ENCODE results near the gene LY6G6F. TPM values are rescaled to one million over a fixed set of nuclear protein-coding genes. Genes with fewer than 3 reads are reported as not detected.

LY6G6F gene
- total RNA-seq, 2 donors from 2014 or later, result not detected

DNA sequence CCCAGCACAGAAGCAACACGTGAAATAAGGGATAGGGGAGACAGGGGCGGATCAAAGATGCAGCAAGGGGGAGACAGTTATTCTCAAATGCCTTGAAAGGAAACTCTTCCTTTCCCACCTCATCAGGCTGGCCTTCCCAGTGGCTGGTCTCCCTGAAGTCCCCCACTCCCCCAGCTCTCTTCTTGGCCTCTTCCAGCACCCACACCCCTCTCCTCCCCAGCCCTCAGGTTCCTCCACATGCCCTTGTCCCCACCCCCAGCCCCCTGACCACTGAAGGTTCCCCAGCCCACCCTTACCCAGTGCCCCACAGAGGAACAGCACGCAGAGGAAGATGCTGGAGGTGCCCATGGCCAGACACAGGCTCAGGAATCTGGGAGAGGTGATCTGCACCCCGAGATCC is 6.8 kb downstream of the LY6G6F start:
- Mint-ChIP-seq H3K36me3 (no peaks in the 10 kb centered on the region), H3K9me3 (no peaks in the 10 kb centered on the region), H3K27ac (no peak overlapping the region)
- ATAC-seq (no peak), DNase-seq (ENCODE audit: low spot score in 2 of 2) (no peak)

DNA sequence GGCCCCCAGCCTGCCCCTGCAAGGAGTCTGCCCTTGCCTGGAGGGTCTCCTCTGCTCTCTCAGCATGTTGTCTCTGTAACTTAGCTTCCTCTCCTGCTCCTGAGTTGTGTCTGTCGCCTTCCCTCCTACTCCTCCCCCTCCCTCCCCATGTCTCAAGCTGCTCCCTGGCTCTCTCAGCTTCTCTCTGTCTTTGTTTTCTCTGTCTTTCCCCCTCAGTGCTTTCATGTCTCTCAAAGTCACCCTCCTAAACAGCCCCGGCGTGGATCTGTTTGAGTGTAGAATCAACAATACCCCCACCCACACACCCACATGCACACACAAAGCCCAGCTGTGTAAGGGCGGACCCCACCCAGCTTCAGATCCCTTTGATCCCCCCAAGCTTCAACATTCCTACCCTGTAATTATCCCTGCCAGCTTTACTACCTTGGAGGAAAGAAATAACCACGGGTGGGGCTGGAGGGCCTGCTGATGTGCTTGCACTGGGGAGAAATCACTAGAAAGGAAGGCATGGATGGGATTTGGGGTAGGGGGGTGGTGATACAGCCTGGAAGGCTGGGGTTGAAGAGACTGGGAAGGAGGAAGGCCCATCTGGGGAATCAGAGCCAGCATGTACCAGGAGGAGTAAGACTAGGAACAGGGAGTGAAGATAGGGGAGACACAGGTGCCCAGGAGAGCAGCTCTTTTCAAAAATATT is 7.5 kb downstream of the LY6G6F start:
- H3K36me3 Mint-ChIP-seq, result no peaks in the 10 kb centered on the region
- peak overlapping the region in 1 of 2 donors; percentile 26 for H3K27ac Mint-ChIP-seq
- no peaks in the 10 kb centered on the region for H3K9me3 Mint-ChIP-seq
- ATAC-seq, result no peak
- DNase-seq (ENCODE audit: low spot score in 2 of 2), result no peak

DNA sequence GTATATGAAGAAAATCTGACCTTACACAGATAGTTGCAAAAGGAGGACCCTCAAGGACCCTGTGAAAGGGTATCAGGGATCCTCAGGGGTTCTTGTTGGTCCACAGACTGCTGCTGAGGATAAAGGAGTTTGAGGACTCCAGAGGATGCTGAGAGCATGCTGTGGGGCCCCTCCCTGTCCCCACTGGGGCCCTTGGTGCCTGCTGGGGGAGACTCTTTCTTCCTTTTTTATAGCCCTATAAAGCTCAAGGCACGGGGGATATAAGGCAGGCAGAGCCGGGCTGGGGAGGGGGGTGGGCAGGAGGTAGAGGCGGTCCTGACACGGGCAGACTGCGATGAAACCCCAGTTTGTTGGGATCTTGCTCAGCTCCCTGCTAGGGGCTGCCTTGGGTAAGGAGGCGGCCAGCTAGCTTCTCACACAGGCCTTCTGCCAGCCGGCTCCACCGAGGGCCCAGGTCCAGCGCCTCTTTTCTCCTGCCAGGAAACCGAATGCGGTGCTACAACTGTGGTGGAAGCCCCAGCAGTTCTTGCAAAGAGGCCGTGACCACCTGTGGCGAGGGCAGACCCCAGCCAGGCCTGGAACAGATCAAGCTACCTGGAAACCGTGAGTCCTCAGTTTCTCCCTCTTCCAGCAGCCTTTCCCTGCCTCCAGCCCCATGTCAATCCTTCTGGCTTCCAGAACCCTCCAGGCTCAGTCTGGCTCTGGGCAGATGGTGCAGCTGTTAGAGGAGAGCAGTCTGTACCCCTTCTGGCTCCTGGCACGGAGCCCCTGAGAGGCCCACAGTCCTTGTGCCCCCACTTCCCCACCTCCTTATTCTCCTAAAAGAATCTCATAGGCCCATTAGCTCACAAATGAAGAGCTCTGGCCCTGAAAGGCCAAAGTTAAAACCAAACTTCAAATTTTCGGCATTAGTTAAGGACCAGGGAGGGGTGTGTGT is 8.6 kb downstream of the LY6G6F start, which contains the start of gene LY6G6D:
LY6G6D (plus strand) TSS at position 327 of the 937 bp plus-strand sequence; CDS start at position 335, 8 bp downstream.
- Mint-ChIP-seq H3K9me3 (no peaks in the 10 kb centered on the region), H3K27ac (peak within 1 kb of the TSS in 1 of 2 donors; percentile 26), H3K36me3 (no peaks in the 10 kb centered on the region)
- no peak for DNase-seq (ENCODE audit: low spot score in 2 of 2)
- ATAC-seq, result no peak

DNA sequence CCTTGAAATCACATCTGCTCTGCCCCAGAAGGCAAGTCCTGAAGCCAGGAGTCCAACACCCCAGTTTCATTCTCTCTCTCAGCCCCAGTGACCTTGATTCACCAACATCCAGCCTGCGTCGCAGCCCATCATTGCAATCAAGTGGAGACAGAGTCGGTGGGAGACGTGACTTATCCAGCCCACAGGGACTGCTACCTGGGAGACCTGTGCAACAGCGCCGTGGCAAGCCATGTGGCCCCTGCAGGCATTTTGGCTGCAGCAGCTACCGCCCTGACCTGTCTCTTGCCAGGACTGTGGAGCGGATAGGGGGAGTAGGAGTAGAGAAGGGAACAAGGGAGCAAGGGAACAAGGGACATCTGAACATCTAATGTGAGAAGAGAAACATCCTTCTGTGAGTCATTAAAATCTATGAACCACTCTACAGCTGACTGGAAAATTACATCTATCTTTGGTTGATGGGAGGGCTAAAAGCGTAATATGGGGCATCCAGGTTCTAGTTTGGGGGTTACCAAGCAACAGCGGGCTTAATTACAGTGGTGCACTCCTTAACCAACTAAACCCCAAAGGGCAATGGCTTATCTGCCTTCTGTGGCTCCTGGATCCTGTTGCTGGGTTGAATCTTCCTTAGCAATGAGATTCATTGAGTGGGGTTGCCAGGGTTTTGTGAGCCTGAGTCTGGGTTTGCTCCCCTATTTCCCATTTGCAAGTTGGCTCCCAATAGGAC is 11.0 kb downstream of the LY6G6F start:
- DNase-seq (ENCODE audit: low spot score in 2 of 2), result no peak
- Mint-ChIP-seq H3K27ac (peak overlapping the region in 1 of 2 donors; percentile 75), H3K9me3 (no peaks in the 10 kb centered on the region), H3K36me3 (no peaks in the 10 kb centered on the region)
- ATAC-seq, result no peak

DNA sequence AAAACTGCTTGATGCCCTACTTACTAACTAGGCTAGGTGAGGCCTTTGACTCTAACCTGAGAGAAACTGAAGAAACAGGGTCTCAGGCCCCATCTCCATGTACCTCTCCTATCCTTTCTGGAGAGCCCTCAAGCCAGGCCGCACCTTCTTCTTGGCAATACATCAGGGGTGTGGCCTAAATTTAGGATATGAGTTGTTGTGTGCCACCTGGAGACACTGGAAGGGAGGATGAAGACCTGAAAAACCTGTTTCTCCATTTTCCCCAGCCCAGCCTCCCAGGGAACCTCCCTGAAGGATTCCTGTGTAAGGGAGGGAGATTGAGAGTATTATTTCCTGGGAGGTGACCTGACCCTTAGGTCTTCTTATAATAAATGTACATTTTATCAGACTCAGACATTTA is 11.6 kb downstream of the LY6G6F start:
- peak overlapping the region in 1 of 2 donors; percentile 18 for H3K27ac Mint-ChIP-seq
- H3K36me3 Mint-ChIP-seq, result no peaks in the 10 kb centered on the region
- ATAC-seq (no peak), DNase-seq (ENCODE audit: low spot score in 2 of 2) (no peak)
- H3K9me3 Mint-ChIP-seq, result no peaks in the 10 kb centered on the region

DNA sequence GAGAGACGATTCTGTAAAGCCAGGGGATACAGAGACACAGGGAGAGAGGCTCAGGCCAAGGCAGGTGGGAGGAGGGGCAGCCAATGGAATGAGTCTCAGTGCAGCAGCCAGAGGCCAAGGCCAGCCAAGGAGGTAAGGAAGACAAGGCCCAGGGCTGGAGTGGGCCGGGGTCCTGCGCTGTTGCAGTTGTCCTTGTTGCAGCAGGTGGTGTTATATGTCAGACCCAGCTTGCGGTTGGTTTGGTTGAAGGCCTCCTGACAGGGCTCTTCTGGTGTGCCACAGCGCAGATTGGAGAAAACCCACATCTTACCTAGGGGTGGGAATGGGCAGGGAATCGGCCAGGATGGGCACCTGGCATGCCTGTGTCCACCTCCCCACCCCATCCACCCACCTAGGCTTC is 12.3 kb downstream of the LY6G6F start:
- Mint-ChIP-seq H3K27ac (peak overlapping the region in 1 of 2 donors; percentile 18), H3K9me3 (no peaks in the 10 kb centered on the region), H3K36me3 (no peaks in the 10 kb centered on the region)
- ATAC-seq, result no peak
- DNase-seq (ENCODE audit: low spot score in 2 of 2), result no peak

DNA sequence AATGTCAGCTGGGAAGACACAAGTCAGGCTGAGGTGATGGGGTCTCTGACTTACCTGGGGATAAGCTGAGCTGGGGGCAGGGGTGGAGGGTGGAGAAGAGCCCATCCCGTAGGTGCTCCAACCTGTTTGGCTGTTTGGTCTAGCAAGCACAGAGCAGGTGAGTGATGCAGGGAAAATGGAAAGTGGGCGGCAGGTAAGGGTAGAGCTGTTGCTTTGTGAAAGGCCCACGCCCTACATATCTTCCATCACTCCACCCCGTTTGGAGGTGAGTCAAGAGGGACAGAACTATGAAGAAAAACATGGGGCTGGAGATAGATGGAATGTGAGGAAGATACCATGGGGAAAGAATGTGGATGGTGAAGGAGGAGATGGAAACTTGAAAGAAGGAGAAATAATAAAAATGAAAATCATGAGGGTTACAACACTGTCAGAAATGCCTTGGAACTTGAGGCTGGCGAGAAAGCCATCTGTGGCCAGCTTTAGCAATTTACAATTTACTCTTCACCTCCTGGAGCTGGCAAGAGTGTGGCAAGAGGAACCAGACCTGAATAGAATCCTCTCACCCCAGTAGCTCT is 13.6 kb downstream of the LY6G6F start:
- DNase-seq (ENCODE audit: low spot score in 2 of 2) (no peak), ATAC-seq (no peak)
- H3K36me3 Mint-ChIP-seq, result no peaks in the 10 kb centered on the region

DNA sequence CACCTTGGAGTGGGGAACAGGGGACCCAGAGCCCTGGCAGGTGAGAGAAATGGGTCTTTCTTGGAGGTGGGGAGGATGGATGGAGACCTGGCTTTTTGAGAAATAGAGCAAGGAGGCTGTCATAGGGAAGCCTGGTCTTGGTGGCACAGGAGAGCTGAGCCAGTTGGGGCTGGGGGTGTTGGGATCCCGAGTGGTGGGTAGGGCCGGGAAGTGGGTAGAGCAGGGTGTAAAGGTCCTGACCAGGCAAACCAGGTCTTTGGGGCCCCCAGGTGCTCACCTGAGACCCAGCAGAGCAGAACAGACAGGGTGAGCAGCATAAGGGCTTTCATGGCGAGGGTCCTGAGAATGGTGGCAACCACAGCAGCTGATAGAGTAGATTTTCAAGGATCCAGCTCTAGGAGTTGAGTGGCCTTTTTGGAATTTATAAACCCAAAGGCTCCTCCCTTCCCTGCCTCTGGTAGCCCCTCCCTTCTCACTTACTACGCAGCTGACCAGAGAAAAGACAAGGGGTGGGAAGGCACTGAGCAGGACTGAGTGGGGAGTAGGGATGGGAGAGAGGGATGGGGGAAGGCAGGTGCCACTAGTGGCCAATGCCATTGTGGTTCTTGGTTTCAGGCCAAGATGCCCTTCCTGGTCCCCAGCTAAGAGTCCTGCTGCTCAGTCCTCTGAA is 14.8 kb downstream of the LY6G6F start, which contains the start of gene LY6G6C:
LY6G6C (minus strand) TSS at position 396 of the 670 bp plus-strand sequence; CDS start at position 329, 67 bp downstream.
- Mint-ChIP-seq H3K9me3 (no peaks in the 10 kb centered on the region), H3K36me3 (no peaks in the 10 kb centered on the region), H3K27ac (peak within 1 kb of the TSS; percentile 2 to 63)
- ATAC-seq (no peak), DNase-seq (ENCODE audit: low spot score in 2 of 2) (no peak)

More for the DNA sequence above, 13.6 kb downstream of the LY6G6F start:
- Mint-ChIP-seq H3K27ac (no peak overlapping the region), H3K9me3 (no peaks in the 10 kb centered on the region)

DNA sequence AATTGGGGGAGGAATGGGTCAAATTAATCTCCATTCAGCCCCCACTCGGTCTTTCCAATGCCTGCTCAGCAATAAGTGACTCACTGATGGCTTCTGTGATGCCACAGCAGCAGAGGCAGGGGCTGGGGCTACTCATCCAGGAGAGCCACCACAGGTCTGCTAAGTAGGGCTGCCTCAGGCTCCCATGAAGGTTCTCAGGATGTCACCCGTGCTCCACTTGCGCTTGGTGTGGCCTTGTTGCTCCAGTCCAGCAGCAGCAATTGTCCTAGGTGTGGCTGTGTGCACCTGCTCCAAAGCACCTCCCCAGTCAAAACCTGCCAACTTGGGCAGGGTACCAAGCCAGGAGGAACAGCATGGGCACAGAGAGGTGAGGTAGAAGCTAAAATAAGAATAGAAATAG is 15.5 kb downstream of the LY6G6F start:
- Mint-ChIP-seq H3K27ac (no peak overlapping the region), H3K36me3 (no peaks in the 10 kb centered on the region), H3K9me3 (no peaks in the 10 kb centered on the region)
- ATAC-seq (no peak), DNase-seq (ENCODE audit: low spot score in 2 of 2) (no peak)

DNA sequence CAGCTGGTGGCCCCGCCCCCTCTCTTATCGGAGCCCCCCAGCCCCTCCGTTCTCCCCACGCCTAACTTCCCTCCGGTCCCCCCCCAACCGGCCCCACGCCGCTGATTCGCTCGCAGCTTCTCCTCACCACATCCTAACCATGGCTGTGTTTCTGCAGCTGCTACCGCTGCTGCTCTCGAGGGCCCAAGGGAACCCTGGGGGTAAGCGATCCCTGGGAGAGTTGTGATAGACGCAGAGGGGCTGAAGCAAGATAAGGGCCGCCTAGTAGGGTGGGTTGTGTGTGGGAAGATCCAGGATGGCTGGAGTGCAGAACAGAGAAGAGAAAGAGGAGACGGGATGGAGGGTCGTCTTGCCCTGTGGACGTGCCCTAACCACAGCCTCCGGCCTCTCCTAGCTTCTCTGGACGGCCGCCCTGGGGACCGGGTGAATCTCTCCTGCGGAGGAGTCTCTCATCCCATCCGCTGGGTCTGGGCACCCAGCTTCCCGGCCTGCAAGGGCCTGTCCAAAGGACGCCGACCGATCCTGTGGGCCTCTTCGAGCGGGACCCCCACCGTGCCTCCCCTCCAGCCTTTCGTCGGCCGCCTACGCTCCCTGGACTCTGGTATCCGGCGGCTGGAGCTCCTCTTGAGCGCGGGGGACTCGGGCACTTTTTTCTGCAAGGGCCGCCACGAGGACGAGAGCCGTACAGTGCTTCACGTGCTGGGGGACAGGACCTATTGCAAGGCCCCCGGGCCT is 16.7 kb downstream of the LY6G6F start, which contains the start of gene MPIG6B:
MPIG6B (plus strand) TSS at position 129 of the 735 bp plus-strand sequence; CDS start at position 140, 11 bp downstream.
- no peak for ATAC-seq
- no peaks in the 10 kb centered on the region for H3K36me3 Mint-ChIP-seq
- H3K9me3 Mint-ChIP-seq, result no peaks in the 10 kb centered on the region
- no peak for DNase-seq (ENCODE audit: low spot score in 2 of 2)
- peak within 1 kb of the TSS in 1 of 2 donors; percentile 12 for H3K27ac Mint-ChIP-seq

DNA sequence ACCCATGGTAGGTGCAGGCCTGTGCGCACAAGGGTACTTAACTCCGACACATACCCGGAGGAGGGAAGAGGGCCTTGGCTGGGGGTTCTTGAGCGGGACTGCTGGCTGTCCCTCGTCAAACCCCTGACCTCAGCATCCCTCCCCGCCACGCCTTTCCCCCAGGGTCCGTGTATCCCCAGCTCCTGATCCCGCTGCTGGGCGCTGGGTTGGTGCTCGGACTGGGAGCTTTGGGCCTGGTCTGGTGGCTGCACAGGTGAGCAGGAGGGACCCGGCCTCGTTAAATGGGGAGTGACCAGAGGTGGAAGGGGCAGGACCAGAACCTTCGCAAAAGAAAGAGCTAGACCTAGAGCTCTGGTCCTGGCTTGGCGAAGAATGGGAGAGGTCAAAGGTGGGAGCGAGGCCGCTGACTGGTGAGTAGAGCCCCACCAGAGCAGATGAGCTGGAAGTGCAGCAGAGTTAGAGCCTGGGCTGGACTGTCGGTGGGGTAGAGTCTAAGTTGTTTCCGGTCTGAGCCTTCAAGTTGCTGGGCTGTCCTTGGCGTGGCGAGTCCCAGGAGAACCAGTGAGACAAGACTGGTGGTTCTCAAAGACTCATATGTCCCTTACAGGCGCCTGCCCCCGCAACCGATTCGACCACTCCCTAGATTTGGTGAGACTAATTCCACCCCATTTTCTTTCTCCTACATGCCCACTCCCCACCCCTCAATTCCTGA is 17.5 kb downstream of the LY6G6F start:
- Mint-ChIP-seq H3K9me3 (no peaks in the 10 kb centered on the region), H3K27ac (no peak overlapping the region), H3K36me3 (no peaks in the 10 kb centered on the region)
- no peak for ATAC-seq
- no peak for DNase-seq (ENCODE audit: low spot score in 2 of 2)

DNA sequence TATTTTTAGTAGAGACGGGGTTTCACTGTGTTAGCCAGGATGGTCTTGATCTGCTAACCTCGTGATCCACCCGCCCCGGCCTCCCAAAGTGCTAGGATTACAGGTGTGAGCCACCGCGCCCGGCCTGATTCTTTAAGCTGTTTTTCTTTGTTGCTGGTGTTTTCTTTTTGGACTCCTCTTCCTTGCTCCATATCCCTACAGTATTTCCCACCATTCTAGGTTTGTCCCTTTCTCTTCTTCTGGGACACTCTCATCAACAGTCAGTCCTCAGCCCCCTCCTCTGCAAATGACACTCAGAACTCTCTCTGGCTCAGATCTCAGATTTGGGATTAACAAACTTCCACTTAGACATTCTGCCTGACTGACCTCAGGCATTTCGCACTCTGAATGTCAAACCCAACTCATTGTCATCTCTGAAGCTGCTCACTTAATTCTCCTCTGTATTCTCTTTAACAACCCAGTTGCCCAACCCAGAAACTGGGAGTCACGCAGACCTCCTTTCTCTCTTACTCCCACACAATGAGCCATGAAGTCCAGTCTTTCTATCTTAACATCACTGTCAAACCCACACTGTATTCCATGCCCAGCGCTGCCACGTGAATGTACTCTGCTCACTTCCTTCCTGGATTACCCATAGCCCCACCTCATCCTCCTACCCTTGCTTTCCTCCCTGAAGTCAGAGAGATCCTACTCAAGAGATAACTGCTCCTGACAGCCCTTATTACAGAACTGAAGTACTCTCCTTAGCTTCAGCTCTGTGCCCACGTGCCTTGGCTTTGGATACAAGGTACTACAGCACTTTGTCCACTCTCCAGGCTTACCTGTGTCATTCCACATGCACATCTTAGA is 19.1 kb downstream of the LY6G6F start:
- H3K9me3 Mint-ChIP-seq, result no peaks in the 10 kb centered on the region
- H3K27ac Mint-ChIP-seq, result peak overlapping the region in 1 of 2 donors; percentile 82
- H3K36me3 Mint-ChIP-seq, result peaks cover 6 to 7% of the 10 kb centered on the region in 2 donors
- ATAC-seq (peak in 1 of 2 donors; percentile 45), DNase-seq (ENCODE audit: low spot score in 2 of 2) (no peak)

DNA sequence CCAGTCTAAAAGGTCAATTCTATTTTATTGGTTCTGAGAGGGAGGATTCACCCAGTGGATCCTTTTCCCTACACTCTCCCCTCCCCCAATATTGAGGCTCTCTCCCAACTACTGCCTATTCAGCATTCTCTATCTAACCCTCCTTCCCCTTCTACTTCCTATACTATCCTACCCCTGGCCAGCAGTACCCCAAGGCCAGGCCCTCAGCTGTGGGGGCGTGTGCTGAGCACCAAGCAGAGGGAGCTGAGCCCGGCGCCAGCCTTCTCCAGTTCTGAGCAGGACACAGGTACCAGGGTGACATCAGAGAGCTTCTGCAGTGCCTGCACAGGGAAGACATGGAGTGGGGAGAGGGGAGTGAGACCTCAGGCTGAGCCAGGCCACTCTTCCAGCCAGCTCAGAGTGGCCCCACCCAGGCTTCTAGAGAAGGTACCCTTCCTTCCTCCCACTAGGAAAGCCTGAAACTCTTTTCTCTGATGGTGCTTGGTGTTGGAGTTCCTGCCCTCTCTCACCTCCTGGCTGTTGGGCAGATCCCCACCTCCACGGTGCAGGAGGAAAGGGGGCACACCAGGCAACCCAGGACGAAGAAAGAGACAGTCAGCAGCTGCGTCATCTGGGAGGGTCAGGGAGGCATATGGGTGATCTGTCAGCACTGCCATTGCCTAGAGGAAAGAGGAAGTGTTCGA is 20.5 kb downstream of the LY6G6F start:
- DNase-seq (ENCODE audit: low spot score in 2 of 2), result no peak
- Mint-ChIP-seq H3K36me3 (peaks cover 13 to 19% of the 10 kb centered on the region in 2 donors), H3K27ac (peak overlapping the region in 1 of 2 donors; percentile 82), H3K9me3 (no peaks in the 10 kb centered on the region)
- peak; percentile 25 to 45 for ATAC-seq
